Stimulated activated naive CD8-positive, alpha-beta T cell treated with anti-CD3 and anti-CD28 coated beads, Interleukin-15, Interleukin-2, amounts not matched to agents 100 ng/mL and 50 ng/mL, for 24 hours (primary cell): Measurements from ENCODE around the gene FBXO22.
"Not testable (repeated sequence)": the region's sequence is repeated elsewhere in the genome, so short reads cannot be mapped to it uniquely, and the experiment has no call there.

Experiments used
- H3K27ac Mint-ChIP-seq: one replicate; pipeline ENCODE4 v1.8.0; 2021; ENCODE audit warnings: mild to moderate bottlenecking, mixed read lengths
- H3K27me3 Mint-ChIP-seq: one replicate; pipeline ENCODE4 v1.8.0; 2021; ENCODE audit warnings: mixed read lengths
- H3K36me3 Mint-ChIP-seq: one replicate; pipeline ENCODE4 v1.8.0; 2021; ENCODE audit warnings: low read depth, mixed read lengths
- H3K4me1 Mint-ChIP-seq: one replicate; pipeline ENCODE4 v1.8.0; 2021; ENCODE audit warnings: low read depth, mixed read lengths
- H3K4me3 Mint-ChIP-seq: one replicate; pipeline ENCODE4 v1.8.0; 2021; ENCODE audit warnings: mild to moderate bottlenecking, mixed read lengths
- H3K9me3 Mint-ChIP-seq: one replicate; pipeline ENCODE4 v1.8.0; 2021; ENCODE audit warnings: mixed read lengths

The FBXO22 gene

GRCh38 chr15:75981149-75981815 lies 77.6 kb downstream of the FBXO22 start:
- no peak overlapping the region for H3K4me3 Mint-ChIP-seq

GRCh38 chr15:75982468-75982867 lies 78.8 kb downstream of the FBXO22 start:
- Mint-ChIP-seq H3K4me1 (no peaks in the 10 kb centered on the region), H3K4me3 (no peak overlapping the region), H3K36me3 (no peaks in the 10 kb centered on the region), H3K27me3 (peaks cover 26% of the 10 kb centered on the region), H3K27ac (no peak overlapping the region), H3K9me3 (no peaks in the 10 kb centered on the region)

More at GRCh38 chr15:75981149-75981815, 77.6 kb downstream of the FBXO22 start:
- Mint-ChIP-seq H3K27ac (no peak overlapping the region), H3K9me3 (no peaks in the 10 kb centered on the region), H3K27me3 (peaks cover 26% of the 10 kb centered on the region), H3K36me3 (no peaks in the 10 kb centered on the region), H3K4me1 (no peaks in the 10 kb centered on the region)

- H3K27ac Mint-ChIP-seq, H3K36me3 Mint-ChIP-seq, H3K4me1 Mint-ChIP-seq, H3K9me3 Mint-ChIP-seq, H3K4me3 Mint-ChIP-seq: not testable (repeated sequence)
- H3K27me3 Mint-ChIP-seq = peaks cover 15% of the 10 kb centered on the region
These were observed 81.0 kb downstream of the FBXO22 start for GRCh38 chr15:75984706-75985105.

- Mint-ChIP-seq H3K9me3 (no peaks in the 10 kb centered on the region), H3K27me3 (peaks cover 7% of the 10 kb centered on the region), H3K27ac (no peak overlapping the region), H3K4me1 (no peaks in the 10 kb centered on the region), H3K36me3 (no peaks in the 10 kb centered on the region), H3K4me3 (no peak overlapping the region)
These were observed 82.3 kb downstream of the FBXO22 start for GRCh38 chr15:75985971-75986370.

- Mint-ChIP-seq H3K4me3 (no peak overlapping the region), H3K27ac (no peak overlapping the region), H3K36me3 (no peaks in the 10 kb centered on the region), H3K27me3 (peaks cover under 1% of the 10 kb centered on the region), H3K4me1 (no peaks in the 10 kb centered on the region), H3K9me3 (peaks cover 3% of the 10 kb centered on the region)
These were observed 85.4 kb downstream of the FBXO22 start for GRCh38 chr15:75989045-75989444.

- Mint-ChIP-seq H3K27ac (no peak overlapping the region), H3K4me1 (no peaks in the 10 kb centered on the region), H3K9me3 (peaks cover 7% of the 10 kb centered on the region), H3K4me3 (no peak overlapping the region), H3K27me3 (peaks cover 7% of the 10 kb centered on the region), H3K36me3 (no peaks in the 10 kb centered on the region)
These were observed 86.2 kb downstream of the FBXO22 start for GRCh38 chr15:75989875-75990274.
